Neural cell (in vitro differentiated cells): ENCODE results near the gene OGFOD2. TPM values are rescaled to one million over a fixed set of nuclear protein-coding genes. Genes with fewer than 3 reads are reported as not detected.

Experiments
- H2AFZ ChIP-seq: fragments of 200-600, 300-800 bp; sonication (generic), shearing (Covaris generic); 2 replicates; pipeline ENCODE4 v1.6.0; 2014; ENCODE audit warnings: low read depth, mild to moderate bottlenecking, antibody characterized with exemption, low read length, moderate library complexity
- H3F3A ChIP-seq: fragments of 200-600 bp; shearing (Covaris generic); 2 replicates; pipeline ENCODE4 v1.6.1; 2016; ENCODE audit warnings: mild to moderate bottlenecking, moderate library complexity, mixed read lengths, antibody characterized with exemption, low read length; ENCODE audit not compliant: insufficient read depth, poor library complexity, severe bottlenecking
- H3K27ac ChIP-seq: fragments of 200-600, 300-800 bp; sonication (generic), shearing (Covaris generic); 2 replicates; pipeline ENCODE4 v1.5.1; 2014; ENCODE audit warnings: mild to moderate bottlenecking, low read length, moderate library complexity
- H3K27me3 ChIP-seq: fragments of 300-800, 200-600 bp; sonication (generic), shearing (Covaris generic); 2 replicates; pipeline ENCODE4 v1.6.0; 2014; ENCODE audit warnings: mild to moderate bottlenecking, low read depth, low read length, moderate library complexity; ENCODE audit not compliant: insufficient read depth
- H3K36me3 ChIP-seq: fragments of 300-800, 200-600 bp; sonication (generic), shearing (Covaris generic); 2 replicates; pipeline ENCODE4 v1.5.1; 2014; ENCODE audit warnings: mild to moderate bottlenecking, antibody characterized with exemption, low read length, moderate library complexity; ENCODE audit not compliant: insufficient read depth
- H3K4me2 ChIP-seq: fragments of 300-800, 200-600 bp; sonication (generic), shearing (Covaris generic); 2 replicates; pipeline ENCODE4 v1.6.0; 2014; ENCODE audit warnings: mild to moderate bottlenecking, low read length
- H3K4me3 ChIP-seq: fragments of 300-800, 200-600 bp; sonication (generic), shearing (Covaris generic); 2 replicates; pipeline ENCODE4 v1.5.1; 2014; ENCODE audit warnings: mild to moderate bottlenecking, low read length, moderate library complexity
- H3K79me2 ChIP-seq: fragments of 200-600 bp; shearing (Covaris generic); replicated peaks from 2 replicates; pipeline ENCODE4 v1.6.0; 2014; ENCODE audit warnings: mild to moderate bottlenecking, low read length, moderate library complexity; ENCODE audit not compliant: insufficient read depth
- H3K9ac ChIP-seq: fragments of 300-800, 200-600 bp; sonication (generic), shearing (Covaris generic); 2 replicates; pipeline ENCODE4 v1.6.1; 2016; ENCODE audit warnings: mild to moderate bottlenecking, low read length, mixed read lengths
- H3K9me2 ChIP-seq: fragments of 200-600 bp; shearing (Covaris generic); 2 replicates; pipeline ENCODE4 v1.6.1; 2016; ENCODE audit warnings: mild to moderate bottlenecking, low read length, mixed read lengths; ENCODE audit not compliant: insufficient read depth
- H3K9me3 ChIP-seq: fragments of 200-600, 300-800 bp; sonication (generic), shearing (Covaris generic); 2 replicates; pipeline ENCODE4 v1.6.1; 2016; ENCODE audit warnings: mild to moderate bottlenecking, mixed run types, low read length, moderate library complexity, mixed read lengths
- H4K20me1 ChIP-seq: fragments of 200-600 bp; shearing (Covaris generic); 2 replicates; pipeline ENCODE4 v1.6.1; 2016; ENCODE audit warnings: mild to moderate bottlenecking, mixed run types; ENCODE audit not compliant: insufficient read depth
- EP300 ChIP-seq: fragments of 450-650 bp; conservative IDR thresholded peaks from 2 replicates; pipeline ENCODE4 v1.6.1; 2014; ENCODE audit warnings: antibody characterized with exemption, mild to moderate bottlenecking, moderate library complexity; ENCODE audit not compliant: poor library complexity, severe bottlenecking
- EZH2 ChIP-seq: fragments of 200-600, 300-800 bp; shearing (Covaris generic), sonication (generic); IDR thresholded peaks from 2 replicates; pipeline ENCODE4 v1.6.1; 2014; ENCODE audit warnings: antibody characterized with exemption, low read length, borderline replicate concordance, mild to moderate bottlenecking; ENCODE audit not compliant: insufficient read depth, poor library complexity, severe bottlenecking
- MXI1 ChIP-seq: fragments of 450-650 bp; conservative IDR thresholded peaks from 2 replicates; pipeline ENCODE4 v1.6.1; 2014; ENCODE audit warnings: antibody characterized with exemption, mild to moderate bottlenecking; ENCODE audit not compliant: poor library complexity, severe bottlenecking
- POLR2AphosphoS5 ChIP-seq: IDR thresholded peaks from 2 replicates; pipeline ENCODE4 v1.6.1; 2012
- RAD21 ChIP-seq: fragments of 450-650 bp; conservative IDR thresholded peaks from 2 replicates; pipeline ENCODE4 v1.6.1; 2014; ENCODE audit warnings: antibody characterized with exemption, mild to moderate bottlenecking, moderate library complexity
- SMC3 ChIP-seq: fragments of 450-650 bp; conservative IDR thresholded peaks from 2 replicates; pipeline ENCODE4 v1.6.1; 2014; ENCODE audit warnings: antibody characterized with exemption, mild to moderate bottlenecking, moderate library complexity; ENCODE audit not compliant: poor library complexity
- TAF1 ChIP-seq: IDR thresholded peaks from 2 replicates; pipeline ENCODE4 v1.6.1; 2012; ENCODE audit warnings: low read depth
- polyA plus RNA-seq: library from polyadenylated mRNA; depleted of rRNA; stranded (reverse); fragments of >200 nt; gene quantifications from 2 replicates; pipeline ENCODE4 v1.2.3, GENCODE V29; 2014
- TF ChIP-seq, protein P1 (sequence below): IDR thresholded peaks from 2 replicates; pipeline ENCODE4 v1.6.1; 2012; ENCODE audit warnings: borderline replicate concordance
- TF ChIP-seq, protein P2 (sequence below): fragments of 450-650 bp; IDR thresholded peaks from 2 replicates; pipeline ENCODE4 v1.5.1; 2014; ENCODE audit warnings: antibody characterized with exemption, mild to moderate bottlenecking, moderate library complexity; ENCODE audit not compliant: poor library complexity, severe bottlenecking

The OGFOD2 gene
- polyA plus RNA-seq, 1 donor from 2014 or later: 27.8 TPM

DNA sequence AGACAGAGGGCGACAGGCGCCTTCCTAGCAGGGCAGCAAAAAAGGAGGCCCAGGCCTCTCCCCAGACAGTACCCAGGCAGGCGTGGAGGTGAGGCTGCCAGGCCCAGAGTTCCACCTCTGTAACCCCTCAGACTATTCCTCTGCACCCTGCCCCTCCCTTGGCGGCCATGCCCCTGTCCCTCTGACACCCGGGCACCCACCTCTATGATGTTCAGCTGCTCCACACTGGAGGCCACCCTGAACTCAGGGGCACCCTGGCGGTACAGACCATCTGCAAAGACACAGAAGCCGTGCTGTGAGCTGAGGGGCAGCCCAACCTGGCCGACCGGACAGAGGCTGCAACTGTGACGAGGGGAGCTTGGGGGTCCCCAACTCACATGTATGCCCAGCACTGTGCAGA, 25.5 kb downstream of the OGFOD2 start:
- Histone ChIP-seq H3K9me2 (no peaks in the 10 kb centered on the region), H3K9me3 (no peaks in the 10 kb centered on the region), H3F3A (no peaks in the 10 kb centered on the region), H3K27me3 (no peaks in the 10 kb centered on the region), H4K20me1 (no peaks in the 10 kb centered on the region), H3K79me2 (no peaks in the 10 kb centered on the region), H3K27ac (no peak overlapping the region), H3K36me3 (no peaks in the 10 kb centered on the region), H3K4me3 (no peak overlapping the region), H3K9ac (no peak overlapping the region), H3K4me2 (no peak overlapping the region), H2AFZ (no peak overlapping the region)
- TF ChIP-seq TAF1: no peak
- no peak for TF ChIP-seq EZH2

DNA sequence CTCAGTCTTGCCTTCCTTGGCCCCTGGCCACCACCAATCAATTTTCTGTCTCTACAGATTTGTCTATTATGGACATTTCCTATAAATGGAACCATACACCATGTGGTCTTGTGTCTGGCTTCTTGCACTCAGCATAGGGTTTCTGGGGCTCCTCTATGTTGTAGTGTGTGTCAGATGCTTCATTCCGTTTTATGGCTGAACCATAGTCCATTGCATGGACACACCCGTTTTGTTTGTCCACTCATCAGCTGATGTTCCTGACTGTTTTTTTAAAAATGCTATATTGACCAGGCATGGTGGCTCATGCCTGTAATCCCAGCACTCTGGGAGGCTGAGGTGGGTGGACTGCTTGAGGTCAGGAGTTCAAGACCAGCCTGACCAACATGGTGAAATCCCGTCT, 26.4 kb downstream of the OGFOD2 start:
- Histone ChIP-seq H3K4me2 (no peak overlapping the region), H3K27me3 (no peaks in the 10 kb centered on the region), H3K79me2 (no peaks in the 10 kb centered on the region), H3K9me3 (no peaks in the 10 kb centered on the region), H4K20me1 (no peaks in the 10 kb centered on the region), H2AFZ (no peak overlapping the region), H3K36me3 (no peaks in the 10 kb centered on the region), H3F3A (no peaks in the 10 kb centered on the region), H3K9ac (no peak overlapping the region), H3K4me3 (no peak overlapping the region), H3K27ac (no peak overlapping the region), H3K9me2 (no peaks in the 10 kb centered on the region)
- TF ChIP-seq SMC3: no peak
- no peak for TF ChIP-seq RAD21
- TF ChIP-seq TAF1: no peak
- TF ChIP-seq EZH2: no peak
- TF ChIP-seq, protein P1, sequence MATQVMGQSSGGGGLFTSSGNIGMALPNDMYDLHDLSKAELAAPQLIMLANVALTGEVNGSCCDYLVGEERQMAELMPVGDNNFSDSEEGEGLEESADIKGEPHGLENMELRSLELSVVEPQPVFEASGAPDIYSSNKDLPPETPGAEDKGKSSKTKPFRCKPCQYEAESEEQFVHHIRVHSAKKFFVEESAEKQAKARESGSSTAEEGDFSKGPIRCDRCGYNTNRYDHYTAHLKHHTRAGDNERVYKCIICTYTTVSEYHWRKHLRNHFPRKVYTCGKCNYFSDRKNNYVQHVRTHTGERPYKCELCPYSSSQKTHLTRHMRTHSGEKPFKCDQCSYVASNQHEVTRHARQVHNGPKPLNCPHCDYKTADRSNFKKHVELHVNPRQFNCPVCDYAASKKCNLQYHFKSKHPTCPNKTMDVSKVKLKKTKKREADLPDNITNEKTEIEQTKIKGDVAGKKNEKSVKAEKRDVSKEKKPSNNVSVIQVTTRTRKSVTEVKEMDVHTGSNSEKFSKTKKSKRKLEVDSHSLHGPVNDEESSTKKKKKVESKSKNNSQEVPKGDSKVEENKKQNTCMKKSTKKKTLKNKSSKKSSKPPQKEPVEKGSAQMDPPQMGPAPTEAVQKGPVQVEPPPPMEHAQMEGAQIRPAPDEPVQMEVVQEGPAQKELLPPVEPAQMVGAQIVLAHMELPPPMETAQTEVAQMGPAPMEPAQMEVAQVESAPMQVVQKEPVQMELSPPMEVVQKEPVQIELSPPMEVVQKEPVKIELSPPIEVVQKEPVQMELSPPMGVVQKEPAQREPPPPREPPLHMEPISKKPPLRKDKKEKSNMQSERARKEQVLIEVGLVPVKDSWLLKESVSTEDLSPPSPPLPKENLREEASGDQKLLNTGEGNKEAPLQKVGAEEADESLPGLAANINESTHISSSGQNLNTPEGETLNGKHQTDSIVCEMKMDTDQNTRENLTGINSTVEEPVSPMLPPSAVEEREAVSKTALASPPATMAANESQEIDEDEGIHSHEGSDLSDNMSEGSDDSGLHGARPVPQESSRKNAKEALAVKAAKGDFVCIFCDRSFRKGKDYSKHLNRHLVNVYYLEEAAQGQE: no peak

DNA sequence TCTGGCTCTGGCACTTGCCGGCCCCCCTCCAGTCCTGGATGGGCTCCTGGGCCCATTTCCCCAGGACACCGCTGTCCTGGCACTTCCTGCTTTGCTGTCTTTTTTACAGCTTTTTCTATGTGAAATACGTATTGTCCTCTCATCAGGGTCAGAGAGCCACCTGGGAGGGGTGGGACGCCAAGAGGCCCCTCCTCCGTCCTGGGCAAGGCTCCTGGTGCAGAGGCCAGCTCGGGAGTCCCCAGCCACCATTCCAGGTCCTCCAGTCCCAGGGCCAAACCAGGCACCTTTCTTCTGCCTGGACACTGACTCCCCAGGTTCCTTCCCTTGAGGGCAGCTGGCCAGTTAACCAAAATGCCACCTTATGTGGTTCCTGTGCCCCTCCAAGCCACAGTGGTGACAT, 28.2 kb downstream of the OGFOD2 start:
- Histone ChIP-seq H3K27ac (no peak overlapping the region), H3K36me3 (no peaks in the 10 kb centered on the region), H3K4me2 (no peak overlapping the region), H3K4me3 (no peak overlapping the region), H3F3A (no peaks in the 10 kb centered on the region), H3K9me2 (no peaks in the 10 kb centered on the region), H3K9me3 (no peaks in the 10 kb centered on the region), H3K27me3 (no peaks in the 10 kb centered on the region), H3K79me2 (no peaks in the 10 kb centered on the region), H3K9ac (no peak overlapping the region), H4K20me1 (no peaks in the 10 kb centered on the region), H2AFZ (no peak overlapping the region)
- TF ChIP-seq EP300: no peak
- no peak for TF ChIP-seq EZH2
- no peak for TF ChIP-seq SMC3
- TF ChIP-seq, protein P2, sequence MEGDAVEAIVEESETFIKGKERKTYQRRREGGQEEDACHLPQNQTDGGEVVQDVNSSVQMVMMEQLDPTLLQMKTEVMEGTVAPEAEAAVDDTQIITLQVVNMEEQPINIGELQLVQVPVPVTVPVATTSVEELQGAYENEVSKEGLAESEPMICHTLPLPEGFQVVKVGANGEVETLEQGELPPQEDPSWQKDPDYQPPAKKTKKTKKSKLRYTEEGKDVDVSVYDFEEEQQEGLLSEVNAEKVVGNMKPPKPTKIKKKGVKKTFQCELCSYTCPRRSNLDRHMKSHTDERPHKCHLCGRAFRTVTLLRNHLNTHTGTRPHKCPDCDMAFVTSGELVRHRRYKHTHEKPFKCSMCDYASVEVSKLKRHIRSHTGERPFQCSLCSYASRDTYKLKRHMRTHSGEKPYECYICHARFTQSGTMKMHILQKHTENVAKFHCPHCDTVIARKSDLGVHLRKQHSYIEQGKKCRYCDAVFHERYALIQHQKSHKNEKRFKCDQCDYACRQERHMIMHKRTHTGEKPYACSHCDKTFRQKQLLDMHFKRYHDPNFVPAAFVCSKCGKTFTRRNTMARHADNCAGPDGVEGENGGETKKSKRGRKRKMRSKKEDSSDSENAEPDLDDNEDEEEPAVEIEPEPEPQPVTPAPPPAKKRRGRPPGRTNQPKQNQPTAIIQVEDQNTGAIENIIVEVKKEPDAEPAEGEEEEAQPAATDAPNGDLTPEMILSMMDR: no peak
- no peak for TF ChIP-seq MXI1
- no peak for TF ChIP-seq POLR2AphosphoS5
- TF ChIP-seq TAF1: no peak
- TF ChIP-seq, protein P1: no peak
- no peak for TF ChIP-seq RAD21
